Cardiac septum (tissue), 1 donor: ENCODE measurements around the gene SLC27A1. TPM values are rescaled to one million over a fixed set of nuclear protein-coding genes. Genes with fewer than 3 reads are reported as not detected.
"Not testable (repeated sequence)": the region's sequence is repeated elsewhere in the genome, so short reads cannot be mapped to it uniquely, and the experiment has no call there.

Experiments
- DNase-seq: peaks from one replicate; pipeline ENCODE4 v3.0.0-alpha.2; 2020; ENCODE audit warnings: low spot score
- intact Hi-C: fragments of 100-400 bp; cut with DNase I; formaldehyde crosslinking; loops from one replicate; pipeline ENCODE4 v1.14.0; 2022
- total RNA-seq: library from RNA; stranded (reverse); fragmentation: NEBNext Ultra II Directional; extraction: Animal tissue kit (Norgen Biotek cat#: 25700); gene quantifications from one replicate; pipeline ENCODE4 v1.2.1, GENCODE V29; 2021
- donor health status: DM: no; HTN: no; CAD: no.

Gene SLC27A1
- total RNA-seq, 1 donor from 2014 or later, result 35.9 TPM

- DNase-seq, result no peak
- intact Hi-C loops, result no loop called here
These were observed 33.7 kb downstream of the SLC27A1 start for GRCh38 chr19:17504030-17504429.

- DNase-seq, result no peak
These were observed 34.1 kb downstream of the SLC27A1 start for GRCh38 chr19:17504456-17504855.

GRCh38 chr19:17505223-17505622 lies 34.9 kb downstream of the SLC27A1 start:
- intact Hi-C loops, result no loop called here

More at GRCh38 chr19:17504456-17504855, 34.1 kb downstream of the SLC27A1 start:
- intact Hi-C loops, result no loop called here

DNA sequence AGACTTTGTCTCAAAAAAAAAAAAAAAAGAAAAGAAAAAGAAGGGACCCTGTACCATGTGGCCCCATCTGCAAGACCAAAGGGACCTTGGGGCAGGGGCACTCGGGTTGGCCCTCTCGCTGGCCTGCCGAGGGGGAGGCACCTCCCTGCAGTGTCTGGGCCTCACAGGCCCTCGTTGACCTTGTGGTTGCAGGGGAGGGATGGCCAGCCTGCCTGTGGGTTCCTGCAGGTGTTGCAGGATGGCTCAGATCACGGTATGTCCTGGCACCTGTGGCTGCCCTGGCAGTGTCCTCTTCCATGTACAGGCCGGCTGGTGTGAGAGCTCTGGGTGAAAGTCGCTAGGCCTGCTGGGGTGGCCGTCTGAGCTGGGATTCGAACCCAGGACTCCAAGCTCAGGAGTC lies 36.4 kb downstream of the SLC27A1 start:
- no peak for DNase-seq

More at GRCh38 chr19:17505223-17505622, 34.9 kb downstream of the SLC27A1 start:
- no peak for DNase-seq

GRCh38 chr19:17508558-17508933 lies 38.2 kb downstream of the SLC27A1 start:
- intact Hi-C loops, DNase-seq: not testable (repeated sequence)

More for the DNA sequence above, 36.4 kb downstream of the SLC27A1 start:
- intact Hi-C loops, result no loop called here

DNA sequence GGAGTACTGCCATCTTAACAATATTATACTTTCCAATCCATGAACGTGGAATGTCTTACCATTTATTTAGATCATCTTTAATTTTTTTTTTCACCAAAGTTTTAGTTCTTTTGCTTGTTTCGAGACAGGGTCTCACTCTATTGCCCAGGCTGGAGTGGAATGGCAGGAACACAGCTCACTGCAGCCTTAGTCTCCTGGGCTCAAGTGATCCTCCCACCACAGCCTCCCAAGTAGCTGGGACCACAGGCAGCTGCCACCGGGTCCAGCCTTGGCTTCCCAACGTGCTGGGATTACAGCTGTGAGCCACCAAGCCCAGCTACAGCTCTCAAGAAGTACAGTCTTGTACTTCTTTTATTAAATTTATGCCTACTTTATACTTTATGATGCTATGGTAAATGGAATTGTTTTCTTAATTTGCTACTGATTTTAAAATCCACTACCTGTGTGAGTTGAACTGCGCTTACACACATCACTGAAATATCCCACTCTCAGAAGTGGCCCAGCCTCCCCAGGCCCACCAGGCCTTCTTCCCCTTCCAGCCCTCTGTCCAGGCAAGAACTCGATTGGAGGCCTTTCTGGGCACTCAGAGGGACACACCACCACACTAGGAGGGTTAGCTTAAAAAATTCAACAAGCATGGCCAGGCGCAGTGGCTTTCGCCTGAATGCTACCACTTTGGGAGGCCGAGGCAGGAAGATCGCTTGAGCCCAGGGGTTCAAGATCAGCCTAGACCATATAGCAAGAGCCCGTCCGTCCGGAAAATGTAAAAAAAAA lies 40.1 kb downstream of the SLC27A1 start:
- intact Hi-C loops, result no loop called here
- DNase-seq, result no peak

- intact Hi-C loops, result loop anchor here (2.0 kb wide), 1 partner anchor 43 kb away; the partner anchor contains the start of gene COLGALT1
These were observed 41.6 kb downstream of the SLC27A1 start for GRCh38 chr19:17511724-17512573.

DNA sequence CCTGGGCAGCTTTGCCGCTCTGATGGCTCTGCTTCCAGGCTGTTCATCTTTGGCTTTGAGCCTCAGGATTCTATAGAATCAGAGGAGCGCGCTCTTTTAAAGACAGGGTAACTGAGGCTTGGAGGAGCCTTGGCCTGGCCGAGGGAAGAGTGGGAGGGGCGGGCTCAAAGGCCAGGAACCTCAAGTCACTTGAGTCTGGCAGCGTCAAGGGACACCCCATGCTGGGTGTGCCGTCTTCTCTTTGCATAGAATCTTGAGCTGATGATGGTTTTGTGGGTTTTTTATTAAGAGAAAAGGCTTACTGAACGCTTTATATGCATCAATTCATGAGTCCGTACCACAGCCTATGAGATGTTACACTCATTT lies 42.2 kb downstream of the SLC27A1 start:
- intact Hi-C loops, result loop anchor here (2.0 kb wide), 1 partner anchor 42 kb away; the partner anchor contains the start of gene COLGALT1
- DNase-seq, result no peak

More at GRCh38 chr19:17511724-17512573, 41.6 kb downstream of the SLC27A1 start:
- peak; percentile 94 for DNase-seq

- intact Hi-C loops, result no loop called here
- no peak for DNase-seq
These were observed 45.3 kb downstream of the SLC27A1 start for GRCh38 chr19:17515408-17516149.

DNA sequence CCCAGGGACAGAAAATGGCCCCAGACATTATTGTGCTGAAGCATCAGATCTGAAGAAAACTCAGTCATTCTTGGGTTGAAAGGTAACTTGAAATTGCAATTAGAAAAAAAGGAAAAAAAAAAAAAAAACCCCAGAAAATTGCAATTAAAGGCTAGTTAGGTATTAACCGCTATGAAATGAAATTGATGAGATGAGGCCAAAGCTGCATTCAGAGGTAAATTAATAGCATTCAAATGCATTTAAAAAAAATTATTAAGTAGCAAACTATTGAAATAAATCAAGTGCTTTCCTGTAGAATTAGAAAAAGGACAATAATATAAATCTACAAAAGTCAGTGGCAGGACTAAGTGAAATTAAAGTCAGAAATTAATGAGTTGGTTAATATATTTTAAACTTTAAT lies 47.6 kb downstream of the SLC27A1 start:
- no peak for DNase-seq
- intact Hi-C loops, result no loop called here

- DNase-seq, intact Hi-C loops: not testable (repeated sequence)
These were observed 48.3 kb downstream of the SLC27A1 start for GRCh38 chr19:17518654-17519053.

GRCh38 chr19:17519967-17520366 lies 49.6 kb downstream of the SLC27A1 start:
- no peak for DNase-seq
- intact Hi-C loops, result no loop called here

DNA sequence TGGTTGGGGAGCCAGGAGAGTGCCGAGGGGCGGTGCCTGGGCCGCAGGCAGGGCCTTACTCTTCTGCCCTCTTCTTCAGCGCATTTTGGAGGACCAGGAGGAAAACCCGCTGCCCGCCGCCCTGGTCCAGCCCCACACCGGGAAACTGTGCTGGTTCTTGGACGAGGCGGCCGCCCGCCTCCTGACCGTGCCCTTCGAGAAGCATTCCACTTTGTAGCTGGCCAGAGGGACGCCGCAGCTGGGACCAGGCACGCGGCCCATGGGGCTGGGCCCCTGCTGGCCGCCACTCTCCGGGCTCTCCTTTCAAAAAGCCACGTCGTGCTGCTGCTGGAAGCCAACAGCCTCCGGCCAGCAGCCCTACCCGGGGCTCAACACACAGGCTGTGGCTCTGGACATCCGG lies 50.5 kb downstream of the SLC27A1 start:
- intact Hi-C loops, result no loop called here
- DNase-seq, result no peak

DNA sequence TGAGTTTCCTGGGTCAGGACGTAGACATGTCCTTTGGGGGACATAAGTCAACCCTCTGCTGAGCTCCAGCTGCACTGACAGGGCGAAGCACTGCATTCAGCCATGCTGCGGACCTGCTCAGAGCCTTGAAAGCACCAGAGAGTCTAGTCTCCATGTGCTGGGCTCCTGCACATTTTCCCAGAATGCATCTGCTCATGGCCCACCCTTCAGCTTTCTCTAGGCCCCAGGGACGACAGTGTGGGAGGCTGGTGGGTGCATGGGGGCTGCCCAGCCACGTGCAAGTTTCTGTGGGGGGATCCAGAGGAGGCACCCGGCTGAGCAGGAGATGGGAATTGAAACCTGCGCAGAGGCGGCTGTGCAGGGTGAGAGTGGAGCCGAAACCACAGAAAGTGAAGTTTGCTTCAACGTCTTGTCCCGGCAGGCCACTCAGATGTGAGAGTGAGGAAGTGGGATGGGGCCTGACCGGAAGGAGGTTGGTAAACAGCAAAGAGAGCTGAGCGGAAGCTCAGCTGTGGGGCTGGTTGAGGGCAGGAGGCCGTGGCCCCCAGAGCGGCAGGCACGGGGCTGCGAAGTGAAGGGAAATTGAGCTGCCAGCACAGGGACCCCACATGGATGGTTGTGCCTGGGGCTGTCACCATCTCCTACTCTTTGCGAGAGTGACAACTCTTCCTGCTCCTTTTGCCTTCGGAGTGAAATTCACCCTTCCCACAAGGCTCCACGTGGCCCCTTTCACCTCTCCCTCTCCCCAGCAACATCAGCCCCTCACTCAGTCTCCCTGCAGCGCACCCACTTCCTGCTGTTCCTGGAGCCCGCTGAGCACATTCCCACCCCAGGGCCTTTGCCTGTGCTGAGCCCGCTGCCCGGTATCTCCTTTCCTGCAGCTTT lies 52.9 kb downstream of the SLC27A1 start:
- DNase-seq, result peak; percentile 91
- intact Hi-C loops, result no loop called here

- no peak for DNase-seq
- intact Hi-C loops, result no loop called here
These were observed 54.3 kb downstream of the SLC27A1 start for GRCh38 chr19:17524651-17525050.

GRCh38 chr19:17525141-17525540 lies 54.8 kb downstream of the SLC27A1 start:
- DNase-seq, result no peak
- intact Hi-C loops, result no loop called here

DNA sequence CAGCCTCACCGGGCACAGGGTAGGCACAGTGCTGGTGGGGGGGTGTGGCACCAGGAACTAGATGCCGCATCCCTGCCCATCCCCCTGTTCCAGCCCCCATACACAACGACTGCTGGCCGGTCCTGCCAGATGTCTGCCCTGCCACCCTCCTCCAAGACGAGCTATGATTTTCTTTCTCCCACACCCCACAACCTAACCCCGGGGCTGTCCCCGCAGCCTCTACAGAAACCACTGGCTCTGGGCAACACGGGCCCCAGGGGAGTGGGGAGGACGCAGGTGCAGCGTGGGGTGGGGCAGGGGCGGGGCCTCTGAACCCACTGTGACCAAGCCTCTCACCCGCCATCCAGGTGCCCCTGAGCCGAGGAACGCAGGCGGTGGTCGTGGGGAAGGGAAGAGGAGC lies 56.6 kb downstream of the SLC27A1 start:
- intact Hi-C loops, result no loop called here
- DNase-seq, result no peak

DNA sequence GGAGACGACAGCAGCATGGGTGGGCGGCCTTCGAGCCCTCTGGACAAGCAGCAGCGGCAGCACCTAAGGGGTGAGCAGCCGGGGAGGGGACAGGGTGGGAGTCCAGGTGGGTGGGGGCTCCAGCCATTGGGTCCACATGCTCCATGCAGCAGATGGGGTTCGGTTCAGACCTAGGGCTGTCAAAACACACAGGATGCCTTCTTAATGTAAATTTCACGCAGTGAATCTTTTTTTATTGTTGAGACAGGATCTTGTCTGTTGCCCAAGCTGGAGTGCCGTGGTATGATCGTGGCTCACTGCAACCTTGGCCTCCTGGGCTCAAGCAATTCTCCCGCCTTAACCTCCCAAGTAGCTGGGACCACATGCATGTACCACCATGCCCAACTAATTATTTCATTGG lies 57.0 kb downstream of the SLC27A1 start:
- intact Hi-C loops, result no loop called here
- DNase-seq, result no peak

DNA sequence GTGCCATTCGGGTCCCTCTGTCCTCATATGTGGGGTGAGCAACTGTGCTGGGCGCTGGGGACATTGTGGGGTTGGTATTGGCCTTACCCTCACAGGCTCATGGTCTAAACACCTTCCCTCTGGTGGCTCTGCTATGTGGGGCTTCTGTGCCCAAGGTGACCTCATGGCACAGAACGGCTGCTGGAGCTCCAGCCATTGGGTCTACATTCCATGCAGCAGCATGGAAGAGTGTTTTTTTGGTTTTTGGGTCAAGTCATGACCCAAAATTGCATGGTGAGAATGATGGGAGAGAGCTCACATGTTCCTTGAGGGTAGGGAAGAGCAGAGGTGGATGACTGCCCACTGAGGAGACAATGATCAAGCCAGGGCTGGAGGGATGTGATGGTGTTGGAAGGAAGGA lies 58.3 kb downstream of the SLC27A1 start:
- no peak for DNase-seq
- intact Hi-C loops, result no loop called here
